ENCODE results near the gene SKOR1. TPM values are rescaled to one million over a fixed set of nuclear protein-coding genes. Genes with fewer than 3 reads are reported as not detected.

The SKOR1 gene
- total and polyA plus RNA-seq, 2 of the 8 experiments (the other 6 are each of a cell fraction or from before 2014, with no cell fraction given) = 0.03 to 0.11 TPM

DNA sequence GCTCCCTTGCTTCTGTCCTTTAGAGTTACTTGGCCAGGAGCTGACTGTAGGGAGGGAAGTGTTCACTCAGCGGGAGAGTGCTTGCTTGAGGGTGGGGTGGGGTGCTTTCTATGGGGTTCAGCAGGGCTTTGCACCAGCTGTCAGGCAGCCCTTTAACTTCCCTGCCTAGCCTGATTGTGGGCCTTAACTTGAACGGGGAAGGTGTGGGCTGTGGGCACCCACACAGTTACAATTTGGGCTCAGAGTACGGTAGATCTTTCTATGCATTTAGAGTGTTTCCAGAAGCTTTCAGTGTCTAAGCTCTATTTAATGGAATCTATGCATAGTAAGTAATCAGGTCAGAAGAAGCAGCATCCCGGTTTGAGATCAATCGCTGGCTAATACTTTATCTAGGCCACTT lies 48.2 kb upstream of the SKOR1 start:
- H3K23ac ChIP-seq (ENCODE audit: insufficient read length) = no peak overlapping the region
- H2BK12ac ChIP-seq (ENCODE audit: low read depth, low read length) = no peak overlapping the region
- H3K23me2 ChIP-seq (ENCODE audit: low read depth, low read length) = no peaks in the 10 kb centered on the region; the same call in 1 of the 2 replicates
- 79% methylated on average over 5 of the region's 5 CpGs; no CpG with 5 or more reads in 1 of the 2 experiments for WGBS, 2 experiments (ENCODE audit: extremely low coverage in 1 of 2, insufficient coverage in 1 of 2, insufficient read length in 1 of 2, insufficient replicate concordance in 2 of 2, low coverage in 1 of 2, low lambda C conversion rate in 2 of 2, missing lambda C conversion rate in 1 of 2)
- H2AFZ ChIP-seq (ENCODE audit: low read length) = no peak overlapping the region
- no peak overlapping the region for H3K14ac ChIP-seq (ENCODE audit: insufficient read length)
- H3K36me3 ChIP-seq (ENCODE audit: control insufficient read depth in 2 of 4, insufficient read depth in 4 of 4, low read length in 3 of 4) = no peaks in the 10 kb centered on the region
- no peak overlapping the region for H2BK120ac ChIP-seq (replicated peaks; ENCODE audit: low read depth, low read length)
- H2BK15ac ChIP-seq (ENCODE audit: low read length) = no peak overlapping the region
- H3K79me1 ChIP-seq (ENCODE audit: low read depth, low read length) = no peaks in the 10 kb centered on the region
- no peaks in the 10 kb centered on the region for H4K20me1 ChIP-seq (replicated peaks in 1 of 2; ENCODE audit: control insufficient read depth in 1 of 2, insufficient read depth in 2 of 2, low read length in 2 of 2)
- ChIA-PET CTCF (ENCODE audit: partially characterized antibody) (interaction anchor here (0.6 kb wide), 1 partner anchor 107 kb away, joined by 3 read pairs; no protein-coding TSS in a partner anchor), POLR2A (ENCODE audit: partially characterized antibody) (interaction anchor here (0.6 kb wide), 1 partner anchor 297 kb away, joined by 3 read pairs; no protein-coding TSS in a partner anchor)
- DNase-seq (ENCODE audit: low read depth in 1 of 2, low spot score in 2 of 2) (no peak), FAIRE-seq (no peak)
- H3K4me3 ChIP-seq (ENCODE audit: extremely low read depth in 1 of 4, insufficient read depth in 2 of 4, low read depth in 3 of 4, low read length in 4 of 4) = no peak overlapping the region
- H3K27ac ChIP-seq (ENCODE audit: low read depth, low read length) = no peak overlapping the region
- H4K91ac ChIP-seq (replicated peaks; ENCODE audit: insufficient read length, low read length) = no peak overlapping the region
- no peak overlapping the region for H3K9ac ChIP-seq (replicated peaks in 1 of 4; ENCODE audit: extremely low read depth in 1 of 4, low read depth in 3 of 4, low read length in 3 of 4)
- no peak overlapping the region for H4K5ac ChIP-seq (ENCODE audit: insufficient read length, low read depth, low read length)
- no peak overlapping the region for H3K56ac ChIP-seq (replicated peaks; ENCODE audit: insufficient read length, low read depth, low read length)
- peaks cover 0 to 10% (median 4%) of the 10 kb centered on the region in 4 experiments; a peak in 4 of 7 replicates for H3K4me1 ChIP-seq (replicated peaks in 1 of 4; ENCODE audit: control insufficient read depth in 3 of 4, insufficient read depth in 4 of 4, low read length in 3 of 4)
- H3K18ac ChIP-seq (ENCODE audit: extremely low read depth, low read length) = no peak overlapping the region
- H3K4ac ChIP-seq (replicated peaks; ENCODE audit: insufficient read length, low read depth, low read length) = no peak overlapping the region
- H3K4me2 ChIP-seq (ENCODE audit: insufficient read depth in 1 of 2, low read depth in 2 of 2, low read length in 2 of 2) = no peak overlapping the region
- TF ChIP-seq PHF8 (conservative IDR thresholded peaks at IDR 0.05; ENCODE audit: low read depth, low read length) (no peak), NANOG (IDR thresholded peaks at IDR 0.05; ENCODE audit: insufficient read depth, low read depth, low read length, poor library complexity, severe bottlenecking) (no peak), EZH2 (IDR thresholded peaks at IDR 0.05; ENCODE audit: low read depth, low read length, severe bottlenecking) (no peak), GTF2F1 (IDR thresholded peaks at IDR 0.05; ENCODE audit: borderline replicate concordance, low read depth, low read length) (no peak), HDAC6 (IDR thresholded peaks at IDR 0.05; ENCODE audit: low read depth, low read length) (no peak), SRF (IDR thresholded peaks at IDR 0.05; ENCODE audit: low read depth, low read length) (no peak)
- TF ChIP-seq, protein P1, sequence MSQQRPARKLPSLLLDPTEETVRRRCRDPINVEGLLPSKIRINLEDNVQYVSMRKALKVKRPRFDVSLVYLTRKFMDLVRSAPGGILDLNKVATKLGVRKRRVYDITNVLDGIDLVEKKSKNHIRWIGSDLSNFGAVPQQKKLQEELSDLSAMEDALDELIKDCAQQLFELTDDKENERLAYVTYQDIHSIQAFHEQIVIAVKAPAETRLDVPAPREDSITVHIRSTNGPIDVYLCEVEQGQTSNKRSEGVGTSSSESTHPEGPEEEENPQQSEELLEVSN (IDR thresholded peaks at IDR 0.05) = no peak
- no peak overlapping the region for H2AK5ac ChIP-seq (ENCODE audit: low read depth, low read length)
- no peak overlapping the region for H2BK5ac ChIP-seq (ENCODE audit: low read depth, low read length)
- no peak overlapping the region for H2BK20ac ChIP-seq (ENCODE audit: low read length)
- peak overlapping the region; percentile 45; the same call in 1 of the 2 replicates for H4K8ac ChIP-seq (ENCODE audit: extremely low read depth, insufficient read depth, low read length)
- H3K27me3 ChIP-seq (replicated peaks in 1 of 4; ENCODE audit: control insufficient read depth in 3 of 4, extremely low read depth in 1 of 4, insufficient read depth in 3 of 4, low read length in 3 of 4) = no peaks in the 10 kb centered on the region
- H3K79me2 ChIP-seq (ENCODE audit: control insufficient read depth in 1 of 2, insufficient read depth in 2 of 2, low read length in 2 of 2) = no peaks in the 10 kb centered on the region
- no peaks in the 10 kb centered on the region for H3K9me3 ChIP-seq (ENCODE audit: insufficient read depth in 2 of 2, low read depth in 1 of 2, low read length in 1 of 2)
